ENCODE data around the gene JARID2.

Gene JARID2

DNA sequence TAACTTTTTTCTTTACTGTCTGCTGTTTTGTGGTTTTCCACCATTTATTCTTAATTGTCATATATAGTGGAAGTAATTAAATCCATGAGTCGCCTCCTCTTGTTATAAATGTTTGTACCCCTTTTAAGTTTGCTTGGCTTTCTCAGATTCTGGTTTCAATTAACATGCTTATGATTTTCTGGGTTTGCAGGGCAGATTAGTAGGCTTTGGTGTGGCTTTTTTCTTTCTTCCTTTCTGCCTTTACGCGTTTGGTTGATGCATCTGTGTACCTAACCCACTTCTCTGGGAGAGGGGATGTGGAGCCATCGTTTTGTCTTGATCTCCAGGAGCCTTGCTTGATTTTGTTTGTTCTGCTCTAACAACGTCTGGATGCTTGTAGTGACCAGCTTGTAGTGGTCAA is 100.4 kb downstream of the JARID2 start:
- H3K27me3 ChIP-seq (ENCODE audit: insufficient read depth, poor library complexity, severe bottlenecking): no peaks in the 10 kb centered on the region
- H3K4me1 ChIP-seq (ENCODE audit: insufficient read depth, poor library complexity, severe bottlenecking): peaks cover 7% of the 10 kb centered on the region
- no peaks in the 10 kb centered on the region for H3K36me3 ChIP-seq (ENCODE audit: low read depth)
- H3K9me3 ChIP-seq (ENCODE audit: severe bottlenecking): no peaks in the 10 kb centered on the region
- no peak overlapping the region for H3K27ac ChIP-seq (ENCODE audit: poor library complexity, severe bottlenecking)
- ATAC-seq (ENCODE audit: low read depth): no peak
- TF ChIP-seq, protein P1, sequence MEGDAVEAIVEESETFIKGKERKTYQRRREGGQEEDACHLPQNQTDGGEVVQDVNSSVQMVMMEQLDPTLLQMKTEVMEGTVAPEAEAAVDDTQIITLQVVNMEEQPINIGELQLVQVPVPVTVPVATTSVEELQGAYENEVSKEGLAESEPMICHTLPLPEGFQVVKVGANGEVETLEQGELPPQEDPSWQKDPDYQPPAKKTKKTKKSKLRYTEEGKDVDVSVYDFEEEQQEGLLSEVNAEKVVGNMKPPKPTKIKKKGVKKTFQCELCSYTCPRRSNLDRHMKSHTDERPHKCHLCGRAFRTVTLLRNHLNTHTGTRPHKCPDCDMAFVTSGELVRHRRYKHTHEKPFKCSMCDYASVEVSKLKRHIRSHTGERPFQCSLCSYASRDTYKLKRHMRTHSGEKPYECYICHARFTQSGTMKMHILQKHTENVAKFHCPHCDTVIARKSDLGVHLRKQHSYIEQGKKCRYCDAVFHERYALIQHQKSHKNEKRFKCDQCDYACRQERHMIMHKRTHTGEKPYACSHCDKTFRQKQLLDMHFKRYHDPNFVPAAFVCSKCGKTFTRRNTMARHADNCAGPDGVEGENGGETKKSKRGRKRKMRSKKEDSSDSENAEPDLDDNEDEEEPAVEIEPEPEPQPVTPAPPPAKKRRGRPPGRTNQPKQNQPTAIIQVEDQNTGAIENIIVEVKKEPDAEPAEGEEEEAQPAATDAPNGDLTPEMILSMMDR (IDR thresholded peaks at IDR 0.05; ENCODE audit: poor library complexity, severe bottlenecking): no peak
- DNase-seq (ENCODE audit: low spot score): no peak
- no peak overlapping the region for H3K4me3 ChIP-seq (ENCODE audit: severe bottlenecking)

DNA sequence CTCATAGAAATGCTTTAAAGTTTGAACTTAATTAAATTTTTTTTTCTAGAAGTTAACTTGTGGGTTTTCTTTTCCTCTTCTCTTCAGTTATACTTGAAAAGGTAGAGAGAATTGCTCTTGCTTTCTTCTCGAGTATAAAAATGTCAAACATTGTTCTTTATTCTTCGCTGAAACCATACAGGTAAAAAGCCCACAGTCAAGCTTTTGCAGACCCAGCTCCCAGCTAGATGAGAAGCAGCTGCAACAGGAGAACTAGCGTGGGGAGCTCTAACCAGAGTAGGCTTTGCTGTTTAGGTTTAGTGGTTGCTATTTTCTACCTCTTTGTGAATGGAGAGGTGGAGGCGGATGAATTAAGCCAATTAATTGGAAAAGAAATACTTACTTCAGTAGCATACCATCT is 102.7 kb downstream of the JARID2 start:
- ATAC-seq (ENCODE audit: low read depth) (no peak), DNase-seq (ENCODE audit: low spot score) (no peak)
- Histone ChIP-seq H3K27me3 (ENCODE audit: insufficient read depth, poor library complexity, severe bottlenecking) (no peaks in the 10 kb centered on the region), H3K4me1 (ENCODE audit: insufficient read depth, poor library complexity, severe bottlenecking) (peaks cover 9% of the 10 kb centered on the region), H3K9me3 (ENCODE audit: severe bottlenecking) (no peaks in the 10 kb centered on the region), H3K36me3 (ENCODE audit: low read depth) (no peaks in the 10 kb centered on the region), H3K27ac (ENCODE audit: poor library complexity, severe bottlenecking) (no peak overlapping the region), H3K4me3 (ENCODE audit: severe bottlenecking) (no peak overlapping the region)
- TF ChIP-seq, protein P1 (IDR thresholded peaks at IDR 0.05; ENCODE audit: poor library complexity, severe bottlenecking): no peak

DNA sequence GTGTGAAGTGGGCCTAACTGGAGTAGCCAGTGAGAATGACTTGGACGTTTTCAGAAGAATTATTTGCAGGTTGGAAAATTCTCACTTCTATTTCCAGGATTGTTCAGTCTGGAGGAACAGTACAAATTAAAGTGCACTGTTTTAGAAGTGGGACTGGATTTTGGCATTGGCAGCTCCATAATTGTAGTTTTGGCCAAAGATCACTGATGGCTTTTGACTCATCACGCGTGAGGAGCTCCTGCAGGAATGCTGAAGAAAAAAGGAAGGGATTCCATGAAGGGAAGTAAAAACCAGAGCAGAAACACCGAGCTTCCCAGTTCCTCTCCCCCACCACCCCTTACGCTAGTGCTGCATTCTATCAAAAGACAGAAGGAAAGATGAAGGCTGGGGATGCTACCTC is 103.5 kb downstream of the JARID2 start:
- H3K27ac ChIP-seq (ENCODE audit: poor library complexity, severe bottlenecking): no peak overlapping the region

DNA sequence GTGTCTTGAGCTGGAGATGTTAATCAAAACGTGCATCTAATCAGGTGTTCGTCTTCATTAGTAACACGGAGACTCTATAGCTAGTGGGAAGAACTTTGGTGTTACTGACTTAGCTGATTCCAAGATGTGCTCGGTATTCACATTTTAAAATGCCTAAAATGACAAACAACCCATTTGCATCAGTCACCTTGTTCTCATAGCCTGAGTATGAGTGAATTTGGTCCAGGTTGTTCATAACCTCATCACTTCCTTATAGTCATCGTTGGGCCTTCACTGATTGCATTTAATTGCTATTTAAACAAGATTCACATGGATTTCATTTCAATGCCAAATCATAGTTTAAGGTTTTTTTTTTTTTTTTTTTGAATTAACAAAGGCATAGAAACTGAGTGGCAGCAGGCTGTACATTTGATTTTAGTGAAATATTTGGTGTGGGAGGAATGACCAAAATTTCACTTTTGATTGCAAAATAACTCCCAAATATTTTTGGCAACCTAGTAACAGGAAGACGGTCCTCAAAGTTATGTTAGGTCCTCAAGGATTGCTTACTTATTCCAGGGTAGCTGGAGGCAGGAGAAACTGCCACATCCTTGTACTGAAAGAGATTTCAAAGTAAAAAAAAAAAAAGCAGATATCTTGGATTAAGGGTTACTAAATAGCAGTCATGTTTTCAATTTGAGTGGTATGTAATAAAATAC is 104.7 kb downstream of the JARID2 start:
- Histone ChIP-seq H3K4me1 (ENCODE audit: insufficient read depth, poor library complexity, severe bottlenecking) (peaks cover 11% of the 10 kb centered on the region), H3K27me3 (ENCODE audit: insufficient read depth, poor library complexity, severe bottlenecking) (no peaks in the 10 kb centered on the region)
- no peak for ATAC-seq (ENCODE audit: low read depth)

More for the DNA sequence above, 103.5 kb downstream of the JARID2 start:
- Histone ChIP-seq H3K4me3 (ENCODE audit: severe bottlenecking) (no peak overlapping the region), H3K36me3 (ENCODE audit: low read depth) (no peaks in the 10 kb centered on the region), H3K27me3 (ENCODE audit: insufficient read depth, poor library complexity, severe bottlenecking) (no peaks in the 10 kb centered on the region), H3K9me3 (ENCODE audit: severe bottlenecking) (no peaks in the 10 kb centered on the region), H3K4me1 (ENCODE audit: insufficient read depth, poor library complexity, severe bottlenecking) (peaks cover 16% of the 10 kb centered on the region)
- TF ChIP-seq, protein P1 (IDR thresholded peaks at IDR 0.05; ENCODE audit: poor library complexity, severe bottlenecking): no peak
- DNase-seq (ENCODE audit: low spot score) (no peak), ATAC-seq (ENCODE audit: low read depth) (no peak)

DNA sequence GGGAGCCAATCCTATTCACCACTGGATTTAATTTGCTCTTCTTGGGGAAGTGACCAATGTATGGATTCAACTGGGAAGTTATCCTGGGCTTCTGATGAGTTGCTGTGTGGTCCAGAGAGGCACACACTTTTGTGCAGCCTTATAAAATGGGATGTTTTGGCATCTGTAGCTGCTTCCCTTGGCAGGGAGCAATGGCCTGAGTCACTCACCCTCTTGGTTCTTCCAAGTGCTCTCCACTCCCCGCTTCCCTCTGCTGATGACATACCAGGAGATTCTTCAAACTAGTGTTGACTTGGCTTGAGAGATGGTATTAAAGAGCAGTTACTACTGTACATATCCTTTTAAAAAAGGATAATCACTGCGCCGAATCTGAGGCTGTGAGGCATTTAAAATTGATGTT is 105.8 kb downstream of the JARID2 start:
- TF ChIP-seq, protein P1 (IDR thresholded peaks at IDR 0.05; ENCODE audit: poor library complexity, severe bottlenecking): no peak
- Histone ChIP-seq H3K9me3 (ENCODE audit: severe bottlenecking) (no peaks in the 10 kb centered on the region), H3K4me3 (ENCODE audit: severe bottlenecking) (no peak overlapping the region), H3K27ac (ENCODE audit: poor library complexity, severe bottlenecking) (no peak overlapping the region), H3K36me3 (ENCODE audit: low read depth) (no peaks in the 10 kb centered on the region; the same call in 1 of the 2 replicates), H3K27me3 (ENCODE audit: insufficient read depth, poor library complexity, severe bottlenecking) (no peaks in the 10 kb centered on the region), H3K4me1 (ENCODE audit: insufficient read depth, poor library complexity, severe bottlenecking) (peaks cover 11% of the 10 kb centered on the region)
- ATAC-seq (ENCODE audit: low read depth): peak; percentile 69
- no peak for DNase-seq (ENCODE audit: low spot score)

More for the DNA sequence above, 104.7 kb downstream of the JARID2 start:
- no peak for DNase-seq (ENCODE audit: low spot score)
- Histone ChIP-seq H3K36me3 (ENCODE audit: low read depth) (no peaks in the 10 kb centered on the region), H3K27ac (ENCODE audit: poor library complexity, severe bottlenecking) (no peak overlapping the region), H3K4me3 (ENCODE audit: severe bottlenecking) (no peak overlapping the region), H3K9me3 (ENCODE audit: severe bottlenecking) (no peaks in the 10 kb centered on the region)
- TF ChIP-seq, protein P1 (IDR thresholded peaks at IDR 0.05; ENCODE audit: poor library complexity, severe bottlenecking): no peak
